Measurements from ENCODE around the gene ZFP36. TPM values are rescaled to one million over a fixed set of nuclear protein-coding genes. Genes with fewer than 3 reads are reported as not detected.

ZFP36 gene
- total and polyA plus RNA-seq, 2 donors (not counting 1 experiment from before 2014, with no cell fraction given), result 260 to 1,633 TPM

GRCh38 chr19:39446365-39447084, 39.9 kb downstream of the ZFP36 start:
- Histone ChIP-seq H3K36me3 (replicated peaks in 1 of 2; ENCODE audit: control extremely low read depth in 1 of 2, control insufficient read depth in 1 of 2, extremely low read depth in 1 of 2, insufficient read depth in 2 of 2, low read length in 1 of 2) (peaks cover 0 to 7% of the 10 kb centered on the region in 2 experiments), H3K4me3 (ENCODE audit: control extremely low read depth in 1 of 5, extremely low read depth in 1 of 5, insufficient read depth in 1 of 5, low read depth in 2 of 5, low read length in 4 of 5) (peak overlapping the region; percentile 69 to 98 (median 93)), H3K4me1 (ENCODE audit: control insufficient read depth in 2 of 2, insufficient read depth in 2 of 2, low read length in 2 of 2) (peaks cover 42 to 56% of the 10 kb centered on the region in 2 donors), H2AFZ (ENCODE audit: insufficient read depth, low read depth, low read length, poor library complexity, severe bottlenecking) (no peak overlapping the region), H3K4me2 (replicated peaks; ENCODE audit: low read depth, low read length, poor library complexity, severe bottlenecking) (peak overlapping the region; percentile 96), H3K27ac (ENCODE audit: low read length in 2 of 2) (peak overlapping the region; percentile 88 to 95), H3K9me3 (ENCODE audit: control extremely low read depth in 1 of 3, control insufficient read depth in 2 of 3, insufficient read depth in 1 of 3, low read length in 2 of 3) (no peaks in the 10 kb centered on the region), H3K27me3 (replicated peaks in 1 of 4; ENCODE audit: control extremely low read depth in 1 of 4, control insufficient read depth in 3 of 4, insufficient read depth in 4 of 4, low read length in 3 of 4) (no peaks in the 10 kb centered on the region), H4K20me1 (ENCODE audit: control insufficient read depth, insufficient read depth, low read length, poor library complexity, severe bottlenecking) (peaks cover 48% of the 10 kb centered on the region), H3K9ac (ENCODE audit: low read length) (peak overlapping the region; percentile 98), H3K79me2 (ENCODE audit: control insufficient read depth, insufficient read depth, low read length) (peaks cover 69% of the 10 kb centered on the region)
- no peaks in the 10 kb centered on the region for H3K27me3 Mint-ChIP-seq
- 84% methylated on average over 13 of the region's 16 CpGs for WGBS (ENCODE audit: insufficient coverage)
- TF ChIP-seq EZH2 (IDR thresholded peaks at IDR 0.05; ENCODE audit: borderline replicate concordance, insufficient read depth, low read depth, low read length, poor library complexity, severe bottlenecking) (no peak), CTCF (IDR thresholded peaks at IDR 0.05) (no peak)
- ATAC-seq (ENCODE audit: low read depth) (no peak), DNase-seq (no peak)
- ChIA-PET CTCF (interaction anchor here (2.4 kb wide), 1 partner anchor 28 kb away, joined by 8 read pairs; no protein-coding TSS in a partner anchor), POLR2A (interaction anchor here (0.6 to 3.5 kb wide), 5 partner anchors 11 to 105 kb away, joined by 3 to 42 read pairs (median 4); partner anchors contain the start of genes MED29, PAF1 and RPS16)
- intact Hi-C loops (cut with micrococcal nuclease), result loop anchor here (10.0 kb wide), 1 partner anchor 388 kb away; the partner anchor contains the start of gene DYRK1B
- peak overlapping the region; percentile 72 for H3K27ac Mint-ChIP-seq
- peak overlapping the region; percentile 97 for H3K4me3 Mint-ChIP-seq
- H3K9me3 Mint-ChIP-seq (ENCODE audit: insufficient read depth), result no peaks in the 10 kb centered on the region
- peaks cover 61% of the 10 kb centered on the region for H3K4me1 Mint-ChIP-seq

- TF ChIP-seq EZH2 (IDR thresholded peaks at IDR 0.05; ENCODE audit: borderline replicate concordance, insufficient read depth, low read depth, low read length, poor library complexity, severe bottlenecking), result no peak
- no peak for TF ChIP-seq CTCF (IDR thresholded peaks at IDR 0.05)
- H3K4me1 ChIP-seq (ENCODE audit: control insufficient read depth in 2 of 2, insufficient read depth in 2 of 2, low read length in 2 of 2), result peaks cover 42 to 56% of the 10 kb centered on the region in 2 donors
- no peak overlapping the region for H3K4me3 ChIP-seq (ENCODE audit: control extremely low read depth in 1 of 5, extremely low read depth in 1 of 5, insufficient read depth in 1 of 5, low read depth in 2 of 5, low read length in 4 of 5)
- POLR2A ChIA-PET, result interaction anchor here (0.6 kb wide), 1 partner anchor 330 kb away, joined by 4 read pairs; no protein-coding TSS in a partner anchor
- H3K27ac ChIP-seq (ENCODE audit: low read length in 2 of 2), result peak overlapping the region; percentile 16 to 58
- H3K36me3 ChIP-seq (replicated peaks in 1 of 2; ENCODE audit: control extremely low read depth in 1 of 2, control insufficient read depth in 1 of 2, extremely low read depth in 1 of 2, insufficient read depth in 2 of 2, low read length in 1 of 2), result peaks cover 0 to 24% of the 10 kb centered on the region in 2 experiments
- peak overlapping the region; percentile 91 for H3K27ac Mint-ChIP-seq
- CTCF ChIA-PET, result interaction anchor here (1.0 to 1.3 kb wide), 2 partner anchors 12 to 26 kb away, joined by 3 read pairs; partner anchors contain the start of gene RPS16
- H3K4me3 Mint-ChIP-seq, result peak overlapping the region; percentile 80
- no peaks in the 10 kb centered on the region for H3K9me3 Mint-ChIP-seq (ENCODE audit: insufficient read depth)
- H2AFZ ChIP-seq (ENCODE audit: insufficient read depth, low read depth, low read length, poor library complexity, severe bottlenecking), result no peak overlapping the region
- peak overlapping the region; percentile 26 for H3K9ac ChIP-seq (ENCODE audit: low read length)
- peak overlapping the region; percentile 43 for H3K4me2 ChIP-seq (replicated peaks; ENCODE audit: low read depth, low read length, poor library complexity, severe bottlenecking)
- 0% methylated on average over 2 of the region's 3 CpGs for WGBS (ENCODE audit: insufficient coverage)
- H3K27me3 ChIP-seq (replicated peaks in 1 of 4; ENCODE audit: control extremely low read depth in 1 of 4, control insufficient read depth in 3 of 4, insufficient read depth in 4 of 4, low read length in 3 of 4), result no peaks in the 10 kb centered on the region
- H3K79me2 ChIP-seq (ENCODE audit: control insufficient read depth, insufficient read depth, low read length), result peaks cover 87% of the 10 kb centered on the region
- no peaks in the 10 kb centered on the region for H3K9me3 ChIP-seq (ENCODE audit: control extremely low read depth in 1 of 3, control insufficient read depth in 2 of 3, insufficient read depth in 1 of 3, low read length in 2 of 3)
- intact Hi-C loops (cut with micrococcal nuclease), result loop anchor here (10.0 kb wide), 1 partner anchor 387 kb away; the partner anchor contains the start of gene DYRK1B
- peaks cover 73% of the 10 kb centered on the region for H3K4me1 Mint-ChIP-seq
- peaks cover 65% of the 10 kb centered on the region for H4K20me1 ChIP-seq (ENCODE audit: control insufficient read depth, insufficient read depth, low read length, poor library complexity, severe bottlenecking)
- DNase-seq (peak; percentile 66), ATAC-seq (ENCODE audit: low read depth) (no peak)
- no peaks in the 10 kb centered on the region for H3K27me3 Mint-ChIP-seq
These were observed 41.6 kb downstream of the ZFP36 start for GRCh38 chr19:39448271-39448670.

All from B cell (primary cell).